CD14-positive monocyte (primary cell): ENCODE measurements around the gene MTLN. TPM values are rescaled to one million over a fixed set of nuclear protein-coding genes. Genes with fewer than 3 reads are reported as not detected.

Source experiments
- DNase-seq, 3 donors: peaks; one replicate each; pipeline ENCODE4 v3.0.0-alpha.2; 2011 to 2022
- H2AFZ ChIP-seq: 2 replicates; pipeline ENCODE4 v1.6.0; 2012; ENCODE audit warnings: mild to moderate bottlenecking, low read depth, low read length, inconsistent platforms; ENCODE audit not compliant: insufficient read depth, poor library complexity, severe bottlenecking
- H3K27ac ChIP-seq, 2 donors: 1 replicate in 1 of 2; 2 replicates in 1 of 2; pipeline ENCODE4 v1.5.1; 2012 to 2013; ENCODE audit warnings: low read length in 2 of 2, control low read depth in 1 of 2, inconsistent platforms in 1 of 2, low read depth in 1 of 2, mild to moderate bottlenecking in 1 of 2
- H3K27me3 ChIP-seq, 2 donors: one replicate each; pipeline versions ENCODE4 v1.6.0 to v1.6.1; 2011 to 2013; ENCODE audit warnings: low read length in 2 of 2; ENCODE audit not compliant: control insufficient read depth in 2 of 2, insufficient read depth in 2 of 2
- H3K36me3 ChIP-seq, 2 donors: replicated peaks in 1 of 2; 1 replicate in 1 of 2; 2 replicates in 1 of 2; pipeline versions ENCODE4 v1.5.1 to v1.6.1; 2012 to 2013; ENCODE audit warnings: low read length in 2 of 2, control low read depth in 1 of 2, inconsistent platforms in 1 of 2, mild to moderate bottlenecking in 1 of 2; ENCODE audit not compliant: insufficient read depth in 2 of 2, control insufficient read depth in 1 of 2
- H3K4me1 ChIP-seq, 2 donors: 1 replicate in 1 of 2; 2 replicates in 1 of 2; pipeline versions ENCODE4 v1.5.1 to v1.6.1; 2012 to 2013; ENCODE audit warnings: low read length in 2 of 2, control low read depth in 1 of 2, inconsistent platforms in 1 of 2, mild to moderate bottlenecking in 1 of 2, moderate library complexity in 1 of 2; ENCODE audit not compliant: insufficient read depth in 2 of 2, control insufficient read depth in 1 of 2
- H3K4me2 ChIP-seq: replicated peaks from 2 replicates; pipeline ENCODE3; 2012; ENCODE audit warnings: low read length, moderate library complexity, mild to moderate bottlenecking; ENCODE audit not compliant: poor library complexity, severe bottlenecking; ENCODE audit errors: extremely low read depth
- H3K4me3 ChIP-seq, 3 experiments: fragments of 200-600 bp in 1 of 3; sonication (generic) in 1 of 3; replicated peaks in 1 of 3; 1 replicate in 2 of 3; 2 replicates in 1 of 3; pipeline ENCODE4 v1.5.1; 2011 to 2013; ENCODE audit warnings: low read length in 3 of 3, mild to moderate bottlenecking in 3 of 3, control low read depth in 2 of 3, low read depth in 2 of 3, inconsistent platforms in 1 of 3, moderate library complexity in 1 of 3
- H3K79me2 ChIP-seq: 2 replicates; pipeline ENCODE4 v1.6.0; 2012; ENCODE audit warnings: mild to moderate bottlenecking, control low read depth, inconsistent platforms, low read length, moderate library complexity; ENCODE audit not compliant: insufficient read depth
- H3K9ac ChIP-seq: 2 replicates; pipeline ENCODE4 v1.6.0; 2017; ENCODE audit warnings: low read length, mild to moderate bottlenecking; ENCODE audit not compliant: insufficient read depth, poor library complexity, severe bottlenecking
- H3K9me3 ChIP-seq, 2 donors: replicated peaks in 1 of 2; 1 replicate in 1 of 2; 2 replicates in 1 of 2; pipeline versions ENCODE4 v1.5.1 to v1.6.1; 2012 to 2013; ENCODE audit warnings: low read length in 2 of 2, control low read depth in 1 of 2; ENCODE audit not compliant: control insufficient read depth in 1 of 2, insufficient read depth in 1 of 2
- H4K20me1 ChIP-seq: 2 replicates; pipeline ENCODE4 v1.6.0; 2012; ENCODE audit warnings: mild to moderate bottlenecking, low read length, control low read depth, moderate library complexity; ENCODE audit not compliant: insufficient read depth
- H3K27ac Mint-ChIP-seq, 7 donors: one replicate each; pipeline ENCODE4 v1.8.0; 2020; ENCODE audit warnings: mild to moderate bottlenecking in 7 of 7, mixed read lengths in 7 of 7, moderate library complexity in 6 of 7, inconsistent platforms in 2 of 7
- H3K27me3 Mint-ChIP-seq, 3 donors: one replicate each; pipeline ENCODE4 v1.8.0; 2021 to 2022; ENCODE audit warnings: low read depth in 3 of 3, mild to moderate bottlenecking in 3 of 3, mixed read lengths in 3 of 3, moderate library complexity in 3 of 3, inconsistent platforms in 1 of 3
- H3K36me3 Mint-ChIP-seq, 2 donors: one replicate each; pipeline ENCODE4 v1.8.0; 2020; ENCODE audit warnings: mixed read lengths in 2 of 2, inconsistent platforms in 1 of 2, mild to moderate bottlenecking in 1 of 2
- H3K4me1 Mint-ChIP-seq: one replicate; pipeline ENCODE4 v1.8.0; 2020; ENCODE audit warnings: mild to moderate bottlenecking, mixed read lengths
- H3K4me3 Mint-ChIP-seq, 2 donors: one replicate each; pipeline ENCODE4 v1.8.0; 2020; ENCODE audit warnings: mild to moderate bottlenecking in 2 of 2, mixed read lengths in 2 of 2, moderate library complexity in 1 of 2
- H3K9me3 Mint-ChIP-seq, 7 donors: one replicate each; pipeline ENCODE4 v1.8.0; 2020 to 2022; ENCODE audit warnings: mixed read lengths in 7 of 7, mild to moderate bottlenecking in 6 of 7, moderate library complexity in 6 of 7, inconsistent platforms in 2 of 7
- WGBS: methylation state at CpG from one replicate; pipeline ENCODE4 v1.1.5; 2013; ENCODE audit warnings: missing lambda C conversion rate; ENCODE audit not compliant: insufficient coverage; 5-methylcytosine and 5-hydroxymethylcytosine counted together
- intact Hi-C, 2 donors: fragments of 100-400 bp; cut with micrococcal nuclease; formaldehyde crosslinking; loops; one replicate each; pipeline versions ENCODE4 v1.15.0 to v1.15.1; 2023
- polyA plus RNA-seq, 3 donors: library from polyadenylated mRNA; depleted of rRNA in 1 of 3; unstranded in 2 of 3; stranded (reverse) in 1 of 3; fragments of 300-500 nt in 2 of 3; fragments of >200 nt in 1 of 3; fragmentation: Illumina TruSeq in 2 of 3; gene quantifications; 1 replicate in 2 of 3; 2 replicates in 1 of 3; pipeline ENCODE4 v1.2.3, GENCODE V29; 2012 to 2021
- TF ChIP-seq, protein P1 (sequence below): fragments of 200-600 bp; IDR thresholded peaks from one replicate; pipeline ENCODE4 v1.8.0; 2022; ENCODE audit warnings: antibody characterized with exemption, mild to moderate bottlenecking

The MTLN gene
- polyA plus RNA-seq, 3 donors: 13.7 to 70.6 (median 51.0) TPM

DNA sequence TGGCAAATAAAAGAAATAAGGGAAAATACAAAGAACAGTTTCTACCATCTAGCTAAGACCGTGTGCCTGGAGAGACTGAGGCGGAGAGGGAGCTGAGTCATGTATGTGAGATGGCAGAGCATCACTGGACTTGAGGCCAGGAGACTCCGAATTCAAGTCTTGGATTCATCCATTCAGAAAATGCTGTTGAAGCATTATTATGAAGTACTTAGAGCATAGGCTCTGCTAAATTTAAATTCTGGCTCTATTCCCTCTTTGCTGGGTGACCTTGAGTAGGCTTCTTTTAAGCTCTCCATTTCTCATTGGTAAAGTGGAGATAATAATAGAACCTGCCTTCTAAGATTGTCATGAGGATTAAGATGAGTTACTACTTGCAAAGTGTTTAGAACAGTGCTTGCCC lies 42.2 kb downstream of the MTLN start:
- no peak for DNase-seq
- H3K79me2 ChIP-seq: no peaks in the 10 kb centered on the region
- H3K27me3 ChIP-seq: no peaks in the 10 kb centered on the region
- no peak overlapping the region for H3K4me3 ChIP-seq
- no peaks in the 10 kb centered on the region for H4K20me1 ChIP-seq
- Mint-ChIP-seq H3K36me3 (no peaks in the 10 kb centered on the region), H3K27ac (no peak overlapping the region), H3K4me1 (peaks cover 3% of the 10 kb centered on the region), H3K9me3 (peaks cover 0 to 2% (median 0%) of the 10 kb centered on the region in 7 donors), H3K27me3 (peaks cover 0 to 7% (median 2%) of the 10 kb centered on the region in 3 donors), H3K4me3 (no peak overlapping the region)
- intact Hi-C loops: no loop called here
- H3K9ac ChIP-seq: no peak overlapping the region
- H2AFZ ChIP-seq: no peak overlapping the region
- TF ChIP-seq, protein P1, sequence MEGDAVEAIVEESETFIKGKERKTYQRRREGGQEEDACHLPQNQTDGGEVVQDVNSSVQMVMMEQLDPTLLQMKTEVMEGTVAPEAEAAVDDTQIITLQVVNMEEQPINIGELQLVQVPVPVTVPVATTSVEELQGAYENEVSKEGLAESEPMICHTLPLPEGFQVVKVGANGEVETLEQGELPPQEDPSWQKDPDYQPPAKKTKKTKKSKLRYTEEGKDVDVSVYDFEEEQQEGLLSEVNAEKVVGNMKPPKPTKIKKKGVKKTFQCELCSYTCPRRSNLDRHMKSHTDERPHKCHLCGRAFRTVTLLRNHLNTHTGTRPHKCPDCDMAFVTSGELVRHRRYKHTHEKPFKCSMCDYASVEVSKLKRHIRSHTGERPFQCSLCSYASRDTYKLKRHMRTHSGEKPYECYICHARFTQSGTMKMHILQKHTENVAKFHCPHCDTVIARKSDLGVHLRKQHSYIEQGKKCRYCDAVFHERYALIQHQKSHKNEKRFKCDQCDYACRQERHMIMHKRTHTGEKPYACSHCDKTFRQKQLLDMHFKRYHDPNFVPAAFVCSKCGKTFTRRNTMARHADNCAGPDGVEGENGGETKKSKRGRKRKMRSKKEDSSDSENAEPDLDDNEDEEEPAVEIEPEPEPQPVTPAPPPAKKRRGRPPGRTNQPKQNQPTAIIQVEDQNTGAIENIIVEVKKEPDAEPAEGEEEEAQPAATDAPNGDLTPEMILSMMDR: no peak
- H3K27ac ChIP-seq: no peak overlapping the region
- WGBS: 100% methylated on average over 2 of the region's 3 CpGs
- H3K9me3 ChIP-seq: no peaks in the 10 kb centered on the region
- H3K36me3 ChIP-seq: no peaks in the 10 kb centered on the region
- H3K4me1 ChIP-seq: peaks cover 0 to 3% of the 10 kb centered on the region in 2 donors
- no peak overlapping the region for H3K4me2 ChIP-seq

- WGBS: 85% methylated on average over 4 of the region's 5 CpGs
- Mint-ChIP-seq H3K4me3 (no peak overlapping the region), H3K27me3 (peaks cover 0 to 6% (median 0%) of the 10 kb centered on the region in 3 donors), H3K4me1 (peaks cover 3% of the 10 kb centered on the region), H3K36me3 (no peaks in the 10 kb centered on the region), H3K9me3 (peaks cover 0 to 2% (median 0%) of the 10 kb centered on the region in 7 donors), H3K27ac (no peak overlapping the region)
- Histone ChIP-seq H3K4me1 (peaks cover 0 to 3% of the 10 kb centered on the region in 2 donors), H3K9ac (no peak overlapping the region), H3K27me3 (no peaks in the 10 kb centered on the region), H4K20me1 (no peaks in the 10 kb centered on the region), H3K4me3 (no peak overlapping the region), H3K36me3 (no peaks in the 10 kb centered on the region), H3K9me3 (no peaks in the 10 kb centered on the region), H3K4me2 (no peak overlapping the region), H2AFZ (no peak overlapping the region), H3K79me2 (no peaks in the 10 kb centered on the region), H3K27ac (no peak overlapping the region)
- TF ChIP-seq, protein P1: no peak
- no peak for DNase-seq
- intact Hi-C loops: no loop called here
Measured at GRCh38 chr2:110167326-110168000, 44.9 kb downstream of the MTLN start.
